Measurements from ENCODE around the gene AXL. TPM values are rescaled to one million over a fixed set of nuclear protein-coding genes. Genes with fewer than 3 reads are reported as not detected.

Gene AXL
- total RNA-seq (10 to 100 TPM in 2 of 4 donors, 1 to 10 TPM in 2; 8.4 to 13.6 (median 11.0) TPM), polyA plus RNA-seq (1 to 10 TPM; 3.3 to 4.4 (median 4.3) TPM)
- long read RNA-seq, donor 1, partial matches to known transcripts, result 1 of 4 reads
- long read RNA-seq, donor 1, other reads (novel, unspliced or antisense), result 0 of 4 reads
- long read RNA-seq, donor 2, full-length matches to known transcripts, result 2 of 9 reads
- long read RNA-seq, donor 2, partial matches to known transcripts, result 6 of 9 reads
- long read RNA-seq, donor 2, other reads (novel, unspliced or antisense), result 1 of 9 reads

DNA sequence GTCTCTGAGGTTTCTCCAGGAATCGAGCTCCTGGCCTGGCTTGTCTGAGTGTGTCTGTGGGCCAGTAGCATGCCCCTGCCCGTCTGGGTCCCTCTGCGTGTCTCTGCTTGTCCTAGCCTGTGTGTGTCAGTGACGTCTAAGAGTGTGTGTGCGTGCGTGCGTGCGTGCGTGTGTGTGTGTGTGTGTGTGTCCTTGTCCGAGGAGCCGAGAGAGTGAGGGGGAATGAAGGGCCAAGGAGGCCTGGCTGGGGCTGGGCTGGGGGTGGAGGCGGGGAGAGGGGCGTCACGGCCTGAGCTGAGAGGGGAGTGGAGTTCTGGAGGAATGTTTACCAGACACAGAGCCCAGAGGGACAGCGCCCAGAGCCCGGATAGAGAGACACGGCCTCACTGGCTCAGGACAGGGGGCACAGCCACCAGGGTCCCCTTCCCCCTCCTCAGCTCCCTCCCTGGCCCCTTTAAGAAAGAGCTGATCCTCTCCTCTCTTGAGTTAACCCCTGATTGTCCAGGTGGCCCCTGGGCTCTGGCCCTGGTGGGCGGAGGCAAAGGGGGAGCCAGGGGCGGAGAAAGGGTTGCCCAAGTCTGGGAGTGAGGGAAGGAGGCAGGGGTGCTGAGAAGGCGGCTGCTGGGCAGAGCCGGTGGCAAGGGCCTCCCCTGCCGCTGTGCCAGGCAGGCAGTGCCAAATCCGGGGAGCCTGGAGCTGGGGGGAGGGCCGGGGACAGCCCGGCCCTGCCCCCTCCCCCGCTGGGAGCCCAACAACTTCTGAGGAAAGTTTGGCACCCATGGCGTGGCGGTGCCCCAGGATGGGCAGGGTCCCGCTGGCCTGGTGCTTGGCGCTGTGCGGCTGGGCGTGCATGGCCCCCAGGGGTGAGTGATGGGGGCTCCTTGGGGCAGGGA is at the start of gene AXL:
AXL (plus strand) TSS at position 609 of the 893 bp plus-strand sequence; CDS start at position 779, 170 bp downstream.
- TF ChIP-seq, protein P1, sequence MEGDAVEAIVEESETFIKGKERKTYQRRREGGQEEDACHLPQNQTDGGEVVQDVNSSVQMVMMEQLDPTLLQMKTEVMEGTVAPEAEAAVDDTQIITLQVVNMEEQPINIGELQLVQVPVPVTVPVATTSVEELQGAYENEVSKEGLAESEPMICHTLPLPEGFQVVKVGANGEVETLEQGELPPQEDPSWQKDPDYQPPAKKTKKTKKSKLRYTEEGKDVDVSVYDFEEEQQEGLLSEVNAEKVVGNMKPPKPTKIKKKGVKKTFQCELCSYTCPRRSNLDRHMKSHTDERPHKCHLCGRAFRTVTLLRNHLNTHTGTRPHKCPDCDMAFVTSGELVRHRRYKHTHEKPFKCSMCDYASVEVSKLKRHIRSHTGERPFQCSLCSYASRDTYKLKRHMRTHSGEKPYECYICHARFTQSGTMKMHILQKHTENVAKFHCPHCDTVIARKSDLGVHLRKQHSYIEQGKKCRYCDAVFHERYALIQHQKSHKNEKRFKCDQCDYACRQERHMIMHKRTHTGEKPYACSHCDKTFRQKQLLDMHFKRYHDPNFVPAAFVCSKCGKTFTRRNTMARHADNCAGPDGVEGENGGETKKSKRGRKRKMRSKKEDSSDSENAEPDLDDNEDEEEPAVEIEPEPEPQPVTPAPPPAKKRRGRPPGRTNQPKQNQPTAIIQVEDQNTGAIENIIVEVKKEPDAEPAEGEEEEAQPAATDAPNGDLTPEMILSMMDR (IDR thresholded peaks at IDR 0.05), result no peak
- H3K27ac ChIP-seq, result peak within 1 kb of the TSS; percentile 73
- peak; percentile 47 to 75 (median 66) for ATAC-seq
- no peaks in the 10 kb centered on the region for H3K9me3 ChIP-seq
- H3K27me3 ChIP-seq (ENCODE audit: insufficient read depth in 3 of 3, low read length in 2 of 3), result peaks cover 0 to 40% (median 10%) of the 10 kb centered on the region in 3 donors
- peak; percentile 78 to 89 for DNase-seq
- H3K4me3 ChIP-seq, result peak within 1 kb of the TSS; percentile 65
- intact Hi-C loops (cut with DNase I), result no loop called here
- no peaks in the 10 kb centered on the region for H3K4me1 ChIP-seq
- 5 to 7% (median 7%) methylated on average over 29 to 32 of the region's 32 CpGs for WGBS, 3 donors
- no peaks in the 10 kb centered on the region for H3K36me3 ChIP-seq (ENCODE audit: insufficient read depth in 1 of 2, low read depth in 1 of 2)

DNA sequence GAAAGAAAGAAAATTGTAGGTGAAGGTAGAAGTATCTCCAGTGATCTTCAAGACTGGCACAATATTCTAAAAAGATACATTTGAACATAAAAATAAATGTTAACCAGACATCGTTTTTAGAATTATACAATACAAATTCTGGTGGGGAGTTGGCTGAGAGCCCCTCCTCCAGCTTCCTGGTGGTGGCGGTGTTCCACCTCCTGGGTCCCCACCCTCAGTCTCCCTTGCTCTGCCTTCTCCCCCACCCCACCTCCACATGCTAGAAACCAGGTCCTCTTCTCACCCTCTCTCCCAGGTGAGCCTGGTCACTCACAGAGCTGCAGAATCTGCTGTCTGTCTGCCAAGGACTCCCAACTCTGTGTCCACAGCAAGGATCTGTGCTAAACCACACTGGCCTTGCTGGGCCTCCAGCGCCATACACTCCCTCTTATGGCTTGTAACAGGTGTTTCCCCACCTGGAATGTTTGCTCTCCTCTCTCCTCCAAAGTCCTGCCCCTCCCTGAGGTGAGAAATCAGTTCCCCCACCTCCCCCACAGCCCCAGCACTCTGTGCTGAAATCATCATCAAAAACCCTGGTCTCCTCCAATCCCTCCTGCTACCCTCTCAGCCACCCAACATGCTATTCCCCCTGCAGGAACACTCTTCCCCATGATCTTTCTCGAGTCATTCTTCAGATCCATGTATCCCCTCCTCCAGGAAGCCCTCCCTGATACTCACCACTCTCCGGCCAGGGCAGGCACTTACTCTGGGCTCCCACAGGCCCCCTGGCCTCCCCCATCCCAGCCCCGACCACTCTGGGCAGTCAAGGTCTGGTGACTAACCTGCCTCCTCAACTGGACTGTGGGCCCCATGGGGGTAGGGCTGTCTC is 46.5 kb upstream of the AXL start:
- no peak overlapping the region for H3K4me3 ChIP-seq
- H3K4me1 ChIP-seq, result no peaks in the 10 kb centered on the region
- no peak overlapping the region for H3K27ac ChIP-seq
- no peak for ATAC-seq
- WGBS, 3 donors, result 53 to 64% (median 61%) methylated on average over 6 of the region's 6 CpGs
- intact Hi-C loops (cut with DNase I), result no loop called here
- TF ChIP-seq, protein P1 (IDR thresholded peaks at IDR 0.05), result no peak
- no peaks in the 10 kb centered on the region for H3K36me3 ChIP-seq (ENCODE audit: insufficient read depth in 1 of 2, low read depth in 1 of 2)
- peaks cover 0 to 6% (median 2%) of the 10 kb centered on the region in 3 donors for H3K27me3 ChIP-seq (ENCODE audit: insufficient read depth in 3 of 3, low read length in 2 of 3)
- DNase-seq, result no peak
- no peaks in the 10 kb centered on the region for H3K9me3 ChIP-seq

DNA sequence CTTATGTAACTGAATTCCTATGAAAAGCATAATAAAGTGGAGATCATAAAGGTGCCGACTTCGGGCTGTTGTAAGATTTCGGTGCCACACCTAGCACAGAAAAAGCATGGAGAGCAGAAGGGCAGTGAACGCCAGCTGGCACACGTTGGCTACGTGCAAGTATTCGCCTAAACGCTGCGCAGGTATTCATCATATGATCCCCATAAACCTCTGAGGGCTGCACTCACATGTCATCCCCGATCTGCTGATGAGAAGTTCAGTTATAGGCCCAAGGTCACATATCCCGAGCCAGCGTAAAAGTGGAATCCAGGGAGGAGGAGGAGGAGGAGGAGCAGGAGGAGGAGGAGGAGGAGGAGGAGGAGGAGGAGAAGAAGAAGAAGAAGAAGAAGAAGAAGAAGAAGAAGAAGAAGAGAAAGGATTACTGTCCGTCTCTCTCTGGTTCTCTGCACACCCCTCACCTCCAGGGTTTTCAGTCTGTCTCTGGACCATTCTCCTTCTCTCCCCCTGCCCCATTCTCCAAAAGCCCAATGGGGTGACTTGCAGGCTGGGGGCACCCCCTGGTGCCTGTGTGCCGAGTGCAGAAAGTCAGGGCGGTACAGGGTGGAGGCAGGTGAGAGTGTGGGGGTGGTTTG is 44.6 kb upstream of the AXL start:
- H3K27ac ChIP-seq, result no peak overlapping the region
- H3K9me3 ChIP-seq, result no peaks in the 10 kb centered on the region
- H3K4me1 ChIP-seq, result no peaks in the 10 kb centered on the region
- ATAC-seq (no peak), DNase-seq (no peak)
- WGBS, 3 donors, result 82 to 90% (median 85%) methylated on average over 13 to 15 of the region's 15 CpGs
- TF ChIP-seq, protein P1 (IDR thresholded peaks at IDR 0.05), result no peak
- intact Hi-C loops (cut with DNase I), result no loop called here
- H3K36me3 ChIP-seq (ENCODE audit: insufficient read depth in 1 of 2, low read depth in 1 of 2), result no peaks in the 10 kb centered on the region
- H3K27me3 ChIP-seq (ENCODE audit: insufficient read depth in 3 of 3, low read length in 2 of 3), result peaks cover 0 to 2% (median 0%) of the 10 kb centered on the region in 3 donors
- no peak overlapping the region for H3K4me3 ChIP-seq

All from psoas muscle (tissue), 8 donors.